Right forelimb (tissue), 1 donor: ENCODE results near the gene DCX.

Experiments used
- DNase-seq: peaks from one replicate; pipeline ENCODE4 v3.0.0-alpha.2; 2018

DCX gene

GRCh38 chrX:111302284-111302683 is 109.7 kb downstream of the DCX start:
- no peak for DNase-seq

- DNase-seq, result no peak
Observed at GRCh38 chrX:111288841-111289240, 123.2 kb downstream of the DCX start.

GRCh38 chrX:111284631-111285293 is 127.2 kb downstream of the DCX start:
- DNase-seq, result no peak

DNA sequence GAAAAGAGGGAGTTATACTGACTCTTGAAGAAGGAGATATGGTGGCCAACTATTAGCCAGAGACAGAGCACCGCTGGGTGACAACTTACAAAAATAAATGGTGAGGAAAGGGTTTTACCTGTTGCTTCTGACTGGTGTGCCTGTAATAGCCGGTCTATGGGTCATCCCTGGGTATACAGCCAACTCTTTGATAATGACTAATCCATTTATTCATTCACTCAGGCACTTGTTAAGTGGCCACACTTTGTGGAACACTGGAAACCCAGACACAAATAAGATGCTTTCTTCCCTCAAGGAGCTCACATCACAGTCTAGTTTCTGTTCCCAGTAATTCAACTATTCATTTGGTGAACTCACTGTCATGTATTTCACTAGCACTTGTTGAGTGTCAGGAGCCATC is 128.5 kb downstream of the DCX start:
- DNase-seq, result no peak

DNA sequence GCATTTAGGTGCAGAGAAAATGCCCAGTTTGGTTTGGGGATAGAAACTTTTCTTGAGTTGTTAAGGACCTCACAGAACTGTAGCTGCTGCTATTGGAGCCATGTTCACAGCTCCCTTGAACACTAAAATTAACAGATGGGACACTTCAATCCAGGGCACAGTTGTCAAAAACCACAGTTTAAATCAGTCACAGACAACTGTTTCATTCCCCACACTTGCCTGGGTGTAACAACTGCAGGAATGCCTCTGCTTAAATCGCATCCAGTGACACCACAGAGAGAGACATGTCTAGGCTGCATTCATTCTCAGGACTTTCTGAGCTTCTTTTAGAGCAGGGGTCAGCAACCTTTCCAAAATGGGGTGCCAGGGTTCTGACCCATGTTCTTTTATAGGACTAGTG is 129.0 kb downstream of the DCX start:
- DNase-seq, result no peak

GRCh38 chrX:111282139-111282538 is 129.9 kb downstream of the DCX start:
- DNase-seq, result no peak

DNA sequence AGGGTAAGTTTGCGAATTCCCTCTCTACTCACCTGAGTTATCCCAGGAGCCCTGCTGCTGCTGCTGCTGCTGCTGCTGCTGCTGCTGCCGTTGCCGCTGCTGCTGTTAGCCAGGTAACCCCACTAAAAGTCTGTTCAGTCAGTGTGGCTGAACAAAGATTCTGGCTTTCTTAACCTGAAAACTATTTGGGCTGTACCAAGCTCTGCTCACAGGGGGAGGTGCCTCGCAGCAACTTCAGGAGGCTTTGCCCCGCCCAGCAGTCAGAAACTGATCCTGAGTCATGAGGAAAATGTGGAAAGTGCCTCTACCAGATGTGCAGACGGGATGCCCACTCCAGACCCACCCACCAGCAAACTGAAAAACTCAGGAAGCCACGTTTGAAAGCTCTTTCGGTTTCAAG is 141.7 kb downstream of the DCX start, which contains the start of gene CAPN6:
Gene CAPN6, minus strand, starts transcription at position 145 of the 400 bp plus-strand sequence. CDS start 6,547 bp downstream, outside the sequence.
- peak; percentile 71 for DNase-seq

DNA sequence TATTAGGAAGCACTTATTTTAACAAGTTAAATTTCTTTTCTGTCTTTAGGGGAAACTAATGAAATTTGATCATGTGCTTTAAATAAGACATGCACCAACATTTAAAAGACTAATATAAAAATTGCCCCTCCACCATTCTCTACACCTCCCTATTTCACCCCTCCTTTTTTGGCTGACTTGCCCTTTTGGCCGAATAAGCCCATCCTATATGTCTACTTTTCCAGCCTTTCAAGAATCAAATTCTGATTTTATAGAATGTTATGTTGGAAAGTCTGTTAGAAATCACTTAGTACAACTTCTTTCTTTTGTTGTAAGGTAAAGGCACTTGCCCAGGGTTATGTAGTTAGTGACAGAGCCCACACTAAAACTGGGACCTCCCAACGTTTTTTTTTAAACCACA is 143.5 kb downstream of the DCX start:
- no peak for DNase-seq

DNA sequence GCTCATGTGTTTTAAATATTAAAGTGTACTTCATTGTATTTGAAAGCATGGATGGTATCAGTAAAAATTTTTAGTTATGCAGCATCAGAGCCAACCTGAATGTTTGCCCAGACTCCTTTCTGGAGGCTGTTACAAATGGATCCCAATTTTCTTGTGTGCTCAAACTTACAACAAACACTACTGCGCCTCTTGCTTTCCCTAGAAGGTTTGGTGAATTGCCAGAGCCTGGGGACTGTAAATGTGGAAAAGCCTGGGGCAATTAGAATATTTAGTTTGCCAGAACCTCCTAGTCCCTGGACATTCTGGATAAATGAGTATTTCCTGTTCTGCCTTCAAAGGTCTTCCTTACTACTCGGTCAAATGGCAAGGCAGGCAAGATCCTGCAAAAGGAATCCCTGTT is 146.5 kb downstream of the DCX start:
- no peak for DNase-seq

DNA sequence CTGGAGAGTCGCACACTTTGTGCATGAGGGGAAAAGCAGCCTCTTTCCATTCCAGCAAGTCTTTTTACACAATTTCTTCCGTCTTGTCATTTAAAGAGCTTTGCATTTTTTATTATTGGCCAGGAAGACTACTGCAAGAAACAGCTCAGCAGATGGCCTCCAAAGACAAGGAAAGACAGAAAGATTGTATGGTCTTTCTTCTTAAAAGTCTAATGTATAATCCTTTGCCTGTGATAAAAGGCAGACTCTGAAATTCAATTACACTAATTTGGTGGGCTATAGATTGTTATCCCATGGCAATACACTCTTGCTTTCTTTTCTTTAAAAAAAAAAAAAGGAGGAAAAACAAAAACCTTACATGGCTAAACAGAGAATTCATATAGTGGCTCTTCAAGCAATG is 147.6 kb downstream of the DCX start:
- DNase-seq, result no peak

- no peak for DNase-seq
Observed at GRCh38 chrX:111262086-111262485, 149.9 kb downstream of the DCX start.

DNA sequence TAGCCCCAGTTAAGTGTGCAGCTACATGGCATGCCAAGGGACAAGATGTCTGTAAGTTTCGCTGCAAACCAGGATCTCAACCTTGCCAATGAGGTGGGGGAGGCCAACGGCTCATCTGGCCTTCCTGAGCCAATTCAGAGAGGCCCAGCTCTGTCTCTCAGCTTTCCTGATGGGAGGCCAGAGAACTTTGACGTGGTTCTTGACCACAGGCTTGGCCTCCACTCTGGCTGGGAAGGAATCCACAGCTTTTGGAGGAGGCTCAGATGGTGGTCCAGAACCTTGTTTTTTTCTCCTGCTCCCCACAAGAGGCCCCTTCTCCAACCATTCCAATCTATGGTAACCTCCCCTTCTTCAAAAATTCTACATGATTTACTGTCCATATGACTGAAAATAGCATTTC is 151.5 kb downstream of the DCX start:
- no peak for DNase-seq

- no peak for DNase-seq
Observed at GRCh38 chrX:111259559-111259958, 152.4 kb downstream of the DCX start.

DNA sequence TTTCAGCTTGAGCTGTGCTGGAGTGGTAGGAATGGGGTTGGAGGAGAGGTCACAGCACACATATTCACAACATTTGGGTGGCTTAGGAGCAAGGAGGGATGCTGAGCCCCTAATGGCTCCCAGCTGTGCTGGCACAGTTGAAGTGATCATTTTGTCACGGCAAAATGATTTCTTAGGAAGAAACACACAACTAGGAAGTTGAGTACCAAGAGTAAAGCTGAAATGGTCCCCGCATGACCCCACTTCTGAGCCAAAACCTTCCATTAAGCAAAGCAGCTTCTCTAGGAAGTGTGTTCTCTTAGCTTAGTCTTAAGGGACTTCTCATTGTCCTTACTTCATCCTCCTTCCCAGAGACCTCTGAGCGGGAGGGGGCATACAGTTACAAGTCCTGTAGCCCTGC is 154.3 kb downstream of the DCX start:
- no peak for DNase-seq

DNA sequence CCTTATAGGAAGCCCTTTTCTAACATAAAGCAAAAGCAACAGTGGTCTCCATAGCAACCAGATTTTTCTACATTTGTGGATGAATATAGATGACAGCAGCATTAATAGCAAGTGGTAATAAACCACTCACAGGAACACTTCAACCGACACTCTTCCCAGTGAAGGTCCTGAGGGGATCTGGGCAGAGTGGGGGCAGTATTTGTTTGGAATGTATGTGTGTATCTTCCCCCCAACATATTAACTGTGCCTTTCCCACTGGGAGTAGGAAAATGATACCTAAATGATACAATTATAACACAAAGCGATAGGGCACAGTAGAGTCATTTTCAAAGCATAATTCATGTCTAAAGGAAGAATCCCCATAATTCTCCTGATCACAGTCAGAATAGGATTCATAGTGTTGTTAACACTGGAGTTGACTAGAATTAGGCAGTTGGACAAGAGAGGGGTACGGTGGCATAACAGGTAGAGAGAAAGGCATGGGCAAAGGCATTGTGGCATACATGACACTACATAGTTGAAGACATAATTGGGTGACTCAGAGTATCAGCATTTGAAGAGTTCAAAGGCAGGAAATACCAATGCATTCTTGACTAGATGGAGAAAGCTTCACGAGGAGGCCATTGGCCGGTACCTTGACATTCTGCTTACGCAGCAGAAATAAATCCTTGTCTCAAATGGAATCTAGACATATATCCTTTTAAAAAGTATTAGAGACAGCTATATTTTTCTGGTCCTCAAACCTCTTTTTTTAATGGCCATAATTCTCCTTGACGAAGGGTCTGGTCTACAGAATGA is 156.9 kb downstream of the DCX start:
- DNase-seq, result no peak

DNA sequence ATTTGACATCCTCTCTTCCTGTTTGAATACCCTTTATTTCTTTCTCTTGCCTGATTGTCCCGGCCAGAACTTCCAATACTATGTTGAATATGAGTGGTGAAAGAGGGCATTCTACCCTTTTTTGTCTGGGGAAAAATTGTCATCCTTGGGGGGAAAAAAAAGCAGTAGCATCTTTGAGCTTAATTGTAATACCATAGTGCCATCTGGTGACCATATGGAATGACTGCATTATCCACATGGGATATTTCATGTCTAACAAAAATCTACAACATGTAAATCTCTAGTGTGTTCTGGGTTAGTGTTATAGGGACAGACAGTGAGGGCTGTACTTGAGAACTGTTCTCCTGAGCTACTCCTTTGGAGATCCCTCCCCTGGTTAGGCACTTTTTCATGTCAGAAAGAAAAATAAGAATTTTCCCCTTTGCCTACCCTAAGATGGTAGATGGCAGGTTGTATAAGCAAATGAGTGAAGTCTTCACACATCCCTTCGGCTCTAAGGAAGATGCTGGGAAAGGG is 167.7 kb downstream of the DCX start:
- DNase-seq, result no peak
